Uterus (tissue), 2 donors: Measurements from ENCODE around the gene TGFB1.

Source experiments
- CTCF ChIP-seq, 4 experiments: fragments of 200-600 bp in 2 of 4; fragments of 450-650 bp in 2 of 4; sonication (generic) in 2 of 4; IDR thresholded peaks; one replicate each; pipeline ENCODE4 v1.5.1; 2016 to 2019; ENCODE audit warnings: antibody characterized with exemption in 4 of 4, mild to moderate bottlenecking in 2 of 4, moderate library complexity in 1 of 4
- POLR2A ChIP-seq, 2 donors: fragments of 450-650 bp; IDR thresholded peaks; one replicate each; pipeline ENCODE4 v1.6.1; 2016; ENCODE audit warnings: antibody characterized with exemption in 2 of 2, mild to moderate bottlenecking in 1 of 2, moderate library complexity in 1 of 2

GRCh38 chr19:41398050-41398418 lies 44.3 kb upstream of the TGFB1 start:
- TF ChIP-seq CTCF (IDR thresholded peaks at IDR 0.05) (no peak), POLR2A (IDR thresholded peaks at IDR 0.05) (no peak)
